ENCODE results near the gene SNX8. TPM values are rescaled to one million over a fixed set of nuclear protein-coding genes. Genes with fewer than 3 reads are reported as not detected.
A peak's percentile ranks its signal among the peaks of the same experiment; 100 is the strongest.

SNX8 gene
- total RNA-seq, 3 donors from 2014 or later, result 8.8 to 32.3 (median 20.3) TPM

DNA sequence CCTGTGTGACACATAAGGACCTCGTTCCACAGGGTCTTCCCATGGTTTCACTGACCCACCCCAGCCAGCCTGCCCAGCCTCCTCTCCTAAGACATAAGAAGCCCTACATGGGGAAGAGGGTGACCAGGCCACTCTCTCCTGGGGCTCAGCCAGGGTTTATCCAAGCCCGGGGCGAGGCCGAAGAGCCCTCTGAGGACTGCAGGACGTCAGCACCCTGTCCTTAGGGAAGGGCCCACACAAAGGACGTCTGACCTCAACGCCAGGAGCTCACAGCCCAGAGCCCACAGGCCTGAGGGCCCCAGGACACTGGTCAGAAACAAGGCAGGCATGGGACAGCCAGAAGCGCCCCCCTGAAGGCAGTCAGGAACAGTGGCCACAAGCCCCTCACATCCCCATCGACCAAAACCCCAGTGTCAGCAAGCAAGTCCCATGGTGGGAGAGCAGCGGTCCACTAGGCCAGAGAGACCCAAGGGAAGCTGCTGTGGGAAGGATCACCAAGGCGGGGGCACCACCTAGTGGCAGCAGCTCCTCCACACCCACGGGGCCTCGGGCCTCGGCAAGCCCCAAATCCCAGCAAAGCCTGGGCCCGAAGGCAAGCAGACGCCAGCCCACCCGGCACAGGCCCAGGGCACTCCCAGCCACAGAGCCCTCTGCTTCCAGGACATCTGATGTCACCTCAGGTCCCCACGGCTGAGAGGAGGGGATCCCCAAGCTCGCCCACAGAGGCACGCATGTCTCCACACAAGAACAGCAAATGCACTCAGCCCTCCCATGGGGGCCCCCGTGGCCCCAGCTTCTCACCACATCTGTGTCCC, 104.9 kb downstream of the SNX8 start:
- no peaks in the 10 kb centered on the region for H3K9me3 ChIP-seq
- no peaks in the 10 kb centered on the region for H3K36me3 ChIP-seq
- H3K4me1 ChIP-seq, result no peaks in the 10 kb centered on the region
- no peak for TF ChIP-seq POLR2A (IDR thresholded peaks at IDR 0.05)
- TF ChIP-seq, protein P1, sequence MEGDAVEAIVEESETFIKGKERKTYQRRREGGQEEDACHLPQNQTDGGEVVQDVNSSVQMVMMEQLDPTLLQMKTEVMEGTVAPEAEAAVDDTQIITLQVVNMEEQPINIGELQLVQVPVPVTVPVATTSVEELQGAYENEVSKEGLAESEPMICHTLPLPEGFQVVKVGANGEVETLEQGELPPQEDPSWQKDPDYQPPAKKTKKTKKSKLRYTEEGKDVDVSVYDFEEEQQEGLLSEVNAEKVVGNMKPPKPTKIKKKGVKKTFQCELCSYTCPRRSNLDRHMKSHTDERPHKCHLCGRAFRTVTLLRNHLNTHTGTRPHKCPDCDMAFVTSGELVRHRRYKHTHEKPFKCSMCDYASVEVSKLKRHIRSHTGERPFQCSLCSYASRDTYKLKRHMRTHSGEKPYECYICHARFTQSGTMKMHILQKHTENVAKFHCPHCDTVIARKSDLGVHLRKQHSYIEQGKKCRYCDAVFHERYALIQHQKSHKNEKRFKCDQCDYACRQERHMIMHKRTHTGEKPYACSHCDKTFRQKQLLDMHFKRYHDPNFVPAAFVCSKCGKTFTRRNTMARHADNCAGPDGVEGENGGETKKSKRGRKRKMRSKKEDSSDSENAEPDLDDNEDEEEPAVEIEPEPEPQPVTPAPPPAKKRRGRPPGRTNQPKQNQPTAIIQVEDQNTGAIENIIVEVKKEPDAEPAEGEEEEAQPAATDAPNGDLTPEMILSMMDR (IDR thresholded peaks at IDR 0.05), result peak in 2 of 3 donors; percentile 65 to 77
- intact Hi-C loops (cut with DNase I; ENCODE audit: low total_unique reads), result no loop called here
- no peak overlapping the region for H3K4me3 ChIP-seq
- no peaks in the 10 kb centered on the region for H3K27me3 ChIP-seq
- peak in 1 of 2 donors; percentile 25 for DNase-seq (ENCODE audit: low spot score in 2 of 2)
- H3K27ac ChIP-seq, result no peak overlapping the region

DNA sequence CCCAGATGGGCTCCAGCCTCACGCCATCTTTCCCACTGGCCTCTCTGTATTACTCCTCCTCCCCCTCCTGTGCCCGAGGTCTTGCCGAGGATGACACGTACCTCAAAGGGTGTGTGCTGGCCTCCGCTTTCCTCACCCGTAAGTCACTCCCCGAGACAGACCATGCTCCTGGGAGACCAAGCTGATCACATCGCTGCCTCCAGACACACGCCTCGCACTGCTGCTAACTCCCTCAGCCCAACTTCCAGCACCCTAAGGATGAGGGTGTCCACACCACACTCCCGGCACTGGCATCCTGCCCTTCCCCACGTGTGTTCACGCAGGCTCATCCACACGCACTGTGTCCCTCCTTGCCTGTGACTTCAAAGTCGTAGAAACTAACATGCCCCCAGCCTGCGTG, 105.5 kb downstream of the SNX8 start:
- no peaks in the 10 kb centered on the region for H3K4me1 ChIP-seq
- H3K36me3 ChIP-seq, result no peaks in the 10 kb centered on the region
- intact Hi-C loops (cut with DNase I; ENCODE audit: low total_unique reads), result no loop called here
- H3K9me3 ChIP-seq, result no peaks in the 10 kb centered on the region
- DNase-seq (ENCODE audit: low spot score in 2 of 2), result no peak
- H3K4me3 ChIP-seq, result no peak overlapping the region
- TF ChIP-seq, protein P1 (IDR thresholded peaks at IDR 0.05), result no peak
- TF ChIP-seq POLR2AphosphoS5 (IDR thresholded peaks at IDR 0.05), result no peak
- no peak for TF ChIP-seq POLR2A (IDR thresholded peaks at IDR 0.05)
- no peaks in the 10 kb centered on the region for H3K27me3 ChIP-seq
- H3K27ac ChIP-seq, result no peak overlapping the region

DNA sequence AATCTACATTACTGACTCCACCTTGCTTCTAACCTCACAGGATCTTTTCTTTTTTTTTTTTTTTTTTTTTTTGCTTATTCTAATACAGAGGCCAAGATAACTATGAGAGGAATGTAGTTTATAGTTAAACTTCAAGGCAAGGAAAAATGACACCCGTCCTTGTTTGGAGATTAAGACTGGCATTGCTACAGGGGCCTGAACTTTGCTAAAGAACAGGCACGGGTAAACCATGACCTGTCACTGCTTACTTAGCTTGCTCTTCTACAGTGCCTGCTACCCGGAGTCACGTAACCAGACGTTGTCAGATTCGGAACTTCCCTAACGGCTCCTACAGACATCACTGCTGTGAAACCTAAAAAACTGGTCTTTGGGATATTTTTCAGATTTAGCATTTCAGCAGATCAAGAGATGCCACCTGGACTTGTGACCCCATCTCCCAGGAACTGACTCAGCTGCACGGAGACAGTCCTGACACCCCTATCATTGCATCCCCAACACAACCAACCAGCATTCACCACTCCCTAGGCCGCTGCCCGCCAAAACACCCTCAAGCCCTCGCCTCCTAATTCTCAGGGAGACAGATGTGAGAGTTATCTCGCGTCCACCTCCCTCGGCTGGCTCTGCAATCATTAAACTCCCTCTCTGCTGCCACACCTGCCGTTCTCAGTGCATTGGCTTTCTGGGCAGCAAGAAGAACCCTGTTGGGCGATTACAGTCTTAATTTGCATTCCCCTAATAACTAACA, 109.0 kb downstream of the SNX8 start:
- no peaks in the 10 kb centered on the region for H3K27me3 ChIP-seq

DNA sequence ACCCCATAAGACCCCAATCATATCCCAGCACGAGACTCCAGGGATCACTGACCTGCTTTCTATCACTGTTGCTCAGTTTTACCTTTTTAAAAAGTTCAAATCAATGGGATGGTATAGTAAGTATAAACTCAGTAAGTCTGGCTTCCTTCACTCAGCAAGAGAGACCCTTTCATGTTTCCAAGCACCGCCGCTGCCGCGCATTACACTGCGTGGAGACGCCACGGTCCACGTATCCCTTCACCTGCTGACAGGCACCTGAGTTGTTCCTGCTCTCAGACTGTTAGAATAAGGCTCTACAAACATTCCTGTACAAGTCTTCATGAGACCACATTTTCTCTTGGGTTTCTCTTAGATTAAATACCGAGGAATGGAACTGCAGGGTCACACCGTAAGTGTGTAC, 109.8 kb downstream of the SNX8 start:
- Histone ChIP-seq H3K4me3 (no peak overlapping the region), H3K36me3 (no peaks in the 10 kb centered on the region), H3K9me3 (no peaks in the 10 kb centered on the region), H3K27ac (no peak overlapping the region), H3K27me3 (no peaks in the 10 kb centered on the region), H3K4me1 (no peaks in the 10 kb centered on the region)
- DNase-seq (ENCODE audit: low spot score in 2 of 2), result peak in 1 of 2 donors; percentile 42
- intact Hi-C loops (cut with DNase I; ENCODE audit: low total_unique reads), result no loop called here
- TF ChIP-seq POLR2AphosphoS5 (IDR thresholded peaks at IDR 0.05) (no peak), POLR2A (IDR thresholded peaks at IDR 0.05) (no peak)
- TF ChIP-seq, protein P1 (IDR thresholded peaks at IDR 0.05), result no peak

More for the DNA sequence above, 109.0 kb downstream of the SNX8 start:
- Histone ChIP-seq H3K9me3 (no peaks in the 10 kb centered on the region), H3K4me3 (no peak overlapping the region), H3K4me1 (no peaks in the 10 kb centered on the region), H3K27ac (no peak overlapping the region), H3K36me3 (no peaks in the 10 kb centered on the region)
- no peak for TF ChIP-seq POLR2A (IDR thresholded peaks at IDR 0.05)
- TF ChIP-seq, protein P1 (IDR thresholded peaks at IDR 0.05), result no peak
- no peak for TF ChIP-seq POLR2AphosphoS5 (IDR thresholded peaks at IDR 0.05)
- intact Hi-C loops (cut with DNase I; ENCODE audit: low total_unique reads), result no loop called here
- no peak for DNase-seq (ENCODE audit: low spot score in 2 of 2)

DNA sequence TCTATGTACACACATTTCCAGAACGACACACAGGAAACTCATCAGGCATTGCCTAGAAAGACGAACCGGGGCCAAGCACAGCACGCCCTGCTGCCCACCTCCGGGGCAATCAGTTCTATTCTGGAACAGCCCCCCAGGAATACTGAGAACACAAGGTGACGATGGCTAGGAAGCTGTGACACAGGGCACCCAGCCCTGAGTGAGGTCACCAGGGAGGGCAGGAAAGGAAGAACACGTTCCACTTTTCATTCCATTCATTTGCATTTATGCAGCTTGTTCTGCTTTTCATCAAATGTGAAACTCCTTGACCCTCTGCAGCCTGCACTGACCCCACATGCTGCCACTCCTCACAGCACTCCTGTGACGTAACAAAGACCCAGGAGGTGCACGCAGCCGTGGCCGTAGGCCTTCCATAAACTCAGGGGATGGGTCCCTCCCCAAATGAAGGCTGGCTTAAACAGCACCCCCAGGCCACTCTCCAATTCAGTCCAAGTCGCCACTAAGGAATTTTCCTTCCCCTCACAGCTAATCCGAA, 110.4 kb downstream of the SNX8 start:
- no peaks in the 10 kb centered on the region for H3K36me3 ChIP-seq
- no peaks in the 10 kb centered on the region for H3K9me3 ChIP-seq
- TF ChIP-seq POLR2A (IDR thresholded peaks at IDR 0.05), result no peak
- TF ChIP-seq POLR2AphosphoS5 (IDR thresholded peaks at IDR 0.05), result no peak
- TF ChIP-seq, protein P1 (IDR thresholded peaks at IDR 0.05), result no peak
- H3K4me3 ChIP-seq, result no peak overlapping the region
- no peak overlapping the region for H3K27ac ChIP-seq
- DNase-seq (ENCODE audit: low spot score in 2 of 2), result peak in 1 of 2 donors; percentile 28
- H3K4me1 ChIP-seq, result no peaks in the 10 kb centered on the region
- H3K27me3 ChIP-seq, result no peaks in the 10 kb centered on the region
- intact Hi-C loops (cut with DNase I; ENCODE audit: low total_unique reads), result no loop called here
